Left cardiac atrium (tissue), 4 donors: ENCODE results near the gene TARM1. TPM values are rescaled to one million over a fixed set of nuclear protein-coding genes. Genes with fewer than 3 reads are reported as not detected.
A peak's percentile ranks its signal among the peaks of the same experiment; 100 is the strongest.

ENCODE experiments used
- ATAC-seq, 2 donors: fragments of 200-7000 bp; cut with Tn5 transposase; one replicate each; pipeline ENCODE4 v1.9.1; 2020; ENCODE audit warnings: mild to moderate bottlenecking in 2 of 2, moderate library complexity in 2 of 2
- DNase-seq: peaks from one replicate; pipeline ENCODE4 v3.0.0-alpha.2; 2020
- intact Hi-C, 2 donors: fragments of 100-400 bp; cut with DNase I; formaldehyde crosslinking; loops; one replicate each; pipeline versions ENCODE4 v1.14.1 to v1.15.1; 2022 to 2023
- long read RNA-seq: library from polyadenylated mRNA; unstranded; transcript quantifications from one replicate; pipeline ENCODE4 v2.0.0, GENCODE V29; 2021
- total RNA-seq, 2 donors: library from RNA; stranded (reverse); fragmentation: NEBNext Ultra II Directional; extraction: Animal tissue kit (Norgen Biotek cat#: 25700); gene quantifications; one replicate each; pipeline ENCODE4 v1.2.1, GENCODE V29; 2021
- donor health status: DM: no; HTN: yes; CAD: no.
- donor health status: DM: no; HTN: yes; CAD: no; lungs with severe emphysema.
- donor health status: DM: yes; HTN: yes; CAD: no.
- donor health status: Dilated cardiomyopathy.

TARM1 gene
- total RNA-seq = not detected
- long read RNA-seq = 0 reads

DNA sequence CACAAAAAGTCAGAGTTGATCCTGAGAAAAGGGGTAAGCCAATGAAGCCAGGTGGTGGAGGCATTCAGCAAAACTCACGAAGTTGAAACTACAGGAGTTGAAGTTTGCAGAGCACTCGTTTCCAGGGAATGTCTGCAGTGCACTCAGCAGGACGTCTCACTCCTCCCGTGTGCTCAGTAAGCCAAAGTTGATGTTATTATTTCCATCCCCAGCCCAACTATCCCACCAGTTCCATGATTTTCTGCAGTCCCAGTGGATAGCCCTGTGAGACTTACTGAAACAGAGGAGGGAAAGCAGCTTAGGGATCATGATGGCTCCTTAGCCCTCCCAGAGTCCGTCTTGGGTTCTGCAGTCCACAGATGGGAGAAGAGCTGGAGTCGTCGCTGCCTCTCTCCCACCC lies at the start of gene TARM1:
TARM1 (minus strand) TSS at position 334 of the 400 bp plus-strand sequence; CDS start at position 309, 25 bp downstream.
- DNase-seq (no peak), ATAC-seq (no peak)
- intact Hi-C loops = no loop called here

DNA sequence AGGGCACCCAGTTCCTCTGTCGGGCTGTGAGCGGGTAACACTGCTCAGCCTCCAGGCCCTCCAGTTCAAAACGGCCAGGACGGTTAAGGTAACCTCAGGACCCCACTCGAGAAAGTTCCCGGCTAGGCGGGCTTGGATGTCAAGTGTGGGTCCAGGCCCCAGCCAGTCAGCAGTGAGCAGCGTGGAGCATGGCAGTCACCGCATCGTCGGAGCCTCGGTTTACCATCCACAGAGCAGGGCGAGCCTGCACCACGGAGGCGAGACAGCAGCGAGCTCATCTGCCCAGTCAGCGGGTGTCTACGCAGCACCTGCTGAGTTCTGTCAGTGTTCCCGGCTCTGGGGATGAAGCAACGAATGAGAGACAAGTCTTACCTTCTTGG lies 48.4 kb upstream of the TARM1 start:
- DNase-seq (no peak), ATAC-seq (no peak)
- intact Hi-C loops = no loop called here

DNA sequence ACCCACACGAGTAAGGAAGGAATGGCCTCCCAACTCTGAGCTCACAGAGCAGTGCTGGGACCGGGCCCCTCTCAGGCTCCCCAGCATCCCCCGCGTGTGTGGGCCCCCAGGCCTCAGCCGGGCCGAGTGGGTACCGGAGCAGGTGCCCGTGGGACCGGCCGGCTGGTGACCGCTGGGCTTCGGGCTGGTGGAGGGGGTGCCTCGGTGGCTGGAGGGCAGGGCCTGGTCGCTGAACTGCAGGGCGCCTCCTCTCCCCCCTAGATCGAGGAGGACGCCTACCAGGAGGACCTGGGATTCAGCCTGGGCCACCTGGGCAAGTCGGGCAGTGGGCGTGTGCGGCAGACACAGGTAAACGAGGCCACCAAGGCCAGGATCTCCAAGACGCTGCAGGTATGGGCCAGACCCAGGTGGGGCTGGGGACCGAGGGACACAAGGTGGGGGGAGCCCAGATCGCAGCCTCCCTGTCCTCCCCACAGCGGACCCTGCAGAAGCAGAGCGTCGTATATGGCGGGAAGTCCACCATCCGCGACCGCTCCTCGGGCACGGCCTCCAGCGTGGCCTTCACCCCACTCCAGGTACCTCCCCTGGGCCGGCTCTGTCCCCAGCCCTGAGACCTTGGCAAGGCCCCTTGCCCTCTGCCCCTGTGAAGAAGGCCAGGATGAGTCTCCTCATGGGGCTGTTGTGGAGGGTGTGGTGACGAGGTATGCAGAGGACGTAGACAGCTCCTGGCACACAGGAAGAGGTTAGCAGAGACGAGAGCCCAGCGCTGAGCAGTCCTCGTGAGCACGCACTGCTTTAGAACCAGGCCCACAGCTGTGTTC lies 47.8 kb upstream of the TARM1 start:
- ATAC-seq = no peak
- intact Hi-C loops = no loop called here
- DNase-seq = no peak

DNA sequence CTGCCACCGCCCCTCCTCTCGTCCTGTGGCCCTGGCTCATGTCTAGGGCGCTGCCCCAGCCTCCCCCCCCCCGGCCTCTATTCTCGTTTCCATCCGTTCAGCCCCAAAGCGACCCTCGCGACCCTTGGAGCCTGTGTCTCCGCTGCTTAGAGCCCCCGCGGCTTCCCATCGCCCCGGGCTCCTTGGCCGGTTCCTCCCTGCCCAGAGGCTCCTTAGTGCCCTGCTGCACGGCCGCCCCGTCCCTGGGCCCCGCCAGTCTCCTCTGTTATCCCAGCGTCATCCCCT lies 47.2 kb upstream of the TARM1 start:
- ATAC-seq (no peak), DNase-seq (no peak)
- intact Hi-C loops = no loop called here

DNA sequence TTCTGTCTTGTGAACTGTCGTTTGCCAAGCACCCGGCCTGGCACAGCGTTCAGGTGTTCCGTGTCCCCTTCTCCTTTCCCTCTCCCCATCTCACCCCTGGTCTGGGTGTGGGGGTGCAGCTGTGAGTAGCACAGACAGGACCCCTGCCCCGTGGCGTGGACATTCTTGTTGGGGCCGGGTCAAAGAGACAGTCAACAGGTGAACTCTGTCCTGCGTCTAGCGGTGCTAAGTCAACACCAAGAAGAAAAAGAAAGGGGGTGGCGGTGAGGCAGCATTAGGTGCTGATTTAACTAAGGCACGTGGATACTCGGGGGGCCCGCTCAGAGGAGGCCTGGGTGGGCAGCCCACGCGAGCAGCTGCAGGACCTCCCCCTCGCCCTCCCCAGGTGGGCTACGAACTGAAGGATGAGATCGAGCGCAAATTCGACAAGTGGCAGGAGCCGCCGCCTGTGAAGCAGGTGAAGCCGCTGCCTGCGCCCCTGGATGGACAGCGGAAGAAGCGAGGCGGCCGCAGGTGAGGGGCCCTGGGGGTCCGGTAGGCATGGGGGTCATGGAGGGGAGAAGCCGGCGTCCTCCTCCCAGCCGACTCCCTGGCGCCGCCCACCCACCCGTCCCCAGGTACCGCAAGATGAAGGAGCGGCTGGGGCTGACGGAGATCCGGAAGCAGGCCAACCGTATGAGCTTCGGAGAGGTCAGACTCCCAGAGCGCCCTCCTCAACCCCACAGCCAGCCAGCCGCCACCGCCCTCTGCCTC lies 46.7 kb upstream of the TARM1 start:
- no peak for DNase-seq
- intact Hi-C loops = no loop called here
- no peak for ATAC-seq

DNA sequence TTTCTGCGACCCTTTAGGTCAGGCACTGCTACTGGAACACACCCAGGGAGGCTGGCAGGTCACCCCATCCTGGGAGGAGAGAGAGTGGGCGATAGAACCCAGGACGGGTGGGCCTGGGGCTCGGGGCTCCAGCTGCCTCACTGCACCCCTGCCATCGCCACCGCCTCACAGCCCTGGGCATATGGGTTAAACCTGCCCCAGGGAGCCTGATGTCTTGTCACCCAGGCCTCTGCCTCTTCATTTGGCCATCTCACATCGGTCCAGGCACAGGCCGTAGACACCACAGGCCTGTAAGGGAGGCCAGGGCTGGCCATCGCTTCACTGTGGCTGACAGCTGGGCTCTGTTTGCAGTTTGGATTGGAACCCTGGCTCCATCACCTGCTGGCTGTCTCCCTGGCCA lies 44.5 kb upstream of the TARM1 start:
- ATAC-seq (no peak), DNase-seq (no peak)
- intact Hi-C loops = no loop called here

DNA sequence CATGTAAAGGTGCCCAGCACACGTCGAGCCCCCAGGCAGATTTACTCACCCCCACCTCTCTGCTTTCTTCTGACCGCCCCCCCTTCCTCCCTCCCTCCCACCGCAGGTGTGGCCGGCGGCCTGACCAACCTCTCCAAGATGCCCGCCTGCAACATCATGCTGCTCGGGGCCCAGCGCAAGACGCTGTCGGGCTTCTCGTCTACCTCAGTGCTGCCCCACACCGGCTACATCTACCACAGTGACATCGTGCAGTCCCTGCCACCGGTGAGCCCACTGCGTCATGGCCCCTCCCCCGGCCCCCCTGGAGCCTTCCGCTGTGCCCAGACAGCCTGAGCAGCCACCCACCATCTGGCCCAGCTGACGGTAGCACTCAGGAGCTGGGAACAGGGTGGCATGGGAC lies 43.2 kb upstream of the TARM1 start:
- ATAC-seq (no peak), DNase-seq (no peak)
- intact Hi-C loops = no loop called here

DNA sequence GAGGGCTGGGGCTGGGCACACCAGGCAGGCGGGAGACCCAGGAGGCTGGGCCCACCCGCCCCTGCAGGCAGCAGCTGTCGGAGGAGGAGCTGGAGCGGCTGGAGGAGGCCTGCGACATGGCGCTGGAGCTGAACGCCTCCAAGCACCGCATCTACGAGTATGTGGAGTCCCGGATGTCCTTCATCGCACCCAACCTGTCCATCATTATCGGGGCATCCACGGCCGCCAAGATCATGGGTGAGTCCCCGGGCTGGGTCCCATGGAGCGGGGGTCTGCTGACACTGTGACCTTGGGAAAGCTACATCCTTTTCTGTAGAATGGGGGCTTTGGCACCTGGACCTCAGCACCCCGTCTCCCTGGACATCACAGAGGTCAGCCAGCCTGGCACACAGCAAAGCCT lies 42.5 kb upstream of the TARM1 start:
- intact Hi-C loops = no loop called here
- ATAC-seq (no peak), DNase-seq (no peak)

DNA sequence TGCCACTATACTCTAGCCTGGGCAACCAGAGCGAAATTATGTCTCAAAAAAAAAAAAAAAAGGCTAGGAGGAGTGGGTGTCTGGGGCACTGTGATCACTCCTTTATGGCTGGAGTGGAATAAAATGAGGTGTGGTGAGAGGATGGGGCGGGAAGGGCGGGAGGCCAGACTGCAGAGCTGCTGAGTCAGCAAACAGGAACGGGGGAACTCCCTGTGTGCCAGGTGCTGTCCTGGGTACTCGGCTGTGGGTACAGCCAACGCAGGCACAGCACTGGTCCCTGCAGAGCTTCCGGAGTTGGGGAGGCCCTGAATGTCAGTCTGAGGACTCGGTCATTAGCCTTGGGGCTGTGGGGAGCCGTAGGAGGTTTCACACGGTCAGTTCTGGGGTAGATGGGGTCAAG lies 40.1 kb upstream of the TARM1 start:
- intact Hi-C loops = no loop called here
- ATAC-seq (no peak), DNase-seq (no peak)

DNA sequence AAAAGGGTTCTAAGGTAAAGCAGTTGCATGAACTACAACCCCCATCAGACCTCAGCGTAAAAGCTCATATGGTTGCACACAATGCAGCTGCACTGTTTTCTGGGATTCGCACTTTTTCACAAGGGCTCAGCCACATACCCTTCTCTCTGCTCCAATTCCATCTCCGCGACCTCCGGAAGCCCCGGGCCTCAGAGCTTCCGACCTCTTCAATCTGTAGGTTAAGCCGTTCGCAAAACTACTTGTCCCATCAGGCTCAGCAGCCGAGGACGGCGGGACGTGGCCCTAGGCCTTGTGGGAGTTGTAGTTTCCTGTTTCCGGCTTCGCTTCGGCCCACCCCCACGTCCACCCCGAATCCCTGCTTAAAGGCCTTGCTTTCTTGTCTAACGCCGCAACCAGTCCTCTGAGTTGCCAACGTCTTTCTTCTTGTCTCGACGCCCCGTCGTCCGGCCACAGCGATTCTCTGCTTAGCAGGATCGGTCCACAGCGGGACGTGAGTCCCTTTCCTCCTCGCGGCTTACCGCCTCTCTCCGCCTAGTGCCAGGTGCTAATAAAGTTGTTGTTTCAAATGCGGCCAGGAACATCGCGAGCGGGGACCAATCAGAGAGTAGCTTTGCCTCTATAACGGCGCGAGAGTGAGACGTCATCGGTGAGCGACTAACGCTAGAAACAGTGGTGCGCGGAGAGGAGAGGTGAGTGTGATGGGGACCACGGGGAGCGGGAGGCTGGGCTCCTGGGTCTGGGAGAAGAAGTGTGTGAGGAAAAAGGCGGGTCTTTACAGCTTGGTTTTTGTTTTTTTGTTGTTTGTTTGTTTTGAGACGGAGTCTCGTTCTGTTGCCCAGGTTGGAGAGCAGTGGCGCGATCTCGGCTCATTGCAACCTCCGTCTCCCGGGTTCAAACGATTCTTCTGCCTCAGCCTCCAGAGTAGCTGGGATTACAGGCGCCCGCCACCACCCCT lies 34.2 kb upstream of the TARM1 start, which contains the start of the genes PRPF31 and TFPT:
PRPF31 (plus strand) TSS at position 646 of the 955 bp plus-strand sequence. CDS start 2,525 bp downstream, outside the sequence.
TFPT (minus strand) TSS at position 549 of the 955 bp plus-strand sequence; CDS start at position 161, 388 bp downstream.
- ATAC-seq = peak; percentile 95 to 97

DNA sequence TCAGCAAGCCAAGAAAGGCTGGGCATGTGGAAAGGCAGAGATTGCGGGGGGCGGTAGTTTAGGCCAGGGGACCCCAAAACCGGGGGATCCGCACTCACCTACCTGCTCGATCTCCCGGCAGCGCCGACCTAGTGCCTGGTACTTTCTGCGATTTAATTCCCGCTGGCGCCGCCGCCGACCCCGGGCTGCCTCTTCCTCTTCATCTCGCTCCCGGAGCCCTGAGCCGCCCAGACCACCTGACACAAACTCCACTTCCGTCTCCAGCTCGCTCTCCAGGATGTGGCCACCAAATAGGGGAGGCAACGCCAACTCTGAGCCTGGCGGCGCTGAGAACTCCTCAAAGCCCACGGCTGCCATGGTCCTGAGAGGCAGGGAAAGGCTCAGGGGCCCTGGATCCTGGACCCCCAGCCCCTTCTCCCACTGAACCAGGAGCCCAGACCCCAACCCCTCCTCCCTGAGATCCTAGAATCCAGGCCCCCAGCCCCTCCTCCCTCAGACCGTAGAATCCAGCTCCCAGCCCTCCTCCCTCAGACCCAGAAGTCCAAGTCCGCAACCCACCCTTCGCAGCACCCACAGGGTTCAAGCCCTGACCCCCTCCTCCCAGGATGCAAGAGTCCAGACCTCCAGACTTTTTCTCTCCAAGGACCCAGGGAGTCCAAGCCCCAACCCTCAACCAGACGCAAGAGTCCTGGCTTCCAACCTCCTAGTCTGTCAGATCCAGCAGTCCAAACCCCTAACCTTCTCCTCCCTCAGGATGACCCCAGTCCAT lies 33.4 kb upstream of the TARM1 start:
- no peak for DNase-seq
- ATAC-seq = peak; percentile 9 to 28
- intact Hi-C loops = no loop called here

More for the DNA sequence above, 34.2 kb upstream of the TARM1 start, which contains the start of the genes PRPF31 and TFPT:
- peak; percentile 98 for DNase-seq
- intact Hi-C loops = no loop called here

DNA sequence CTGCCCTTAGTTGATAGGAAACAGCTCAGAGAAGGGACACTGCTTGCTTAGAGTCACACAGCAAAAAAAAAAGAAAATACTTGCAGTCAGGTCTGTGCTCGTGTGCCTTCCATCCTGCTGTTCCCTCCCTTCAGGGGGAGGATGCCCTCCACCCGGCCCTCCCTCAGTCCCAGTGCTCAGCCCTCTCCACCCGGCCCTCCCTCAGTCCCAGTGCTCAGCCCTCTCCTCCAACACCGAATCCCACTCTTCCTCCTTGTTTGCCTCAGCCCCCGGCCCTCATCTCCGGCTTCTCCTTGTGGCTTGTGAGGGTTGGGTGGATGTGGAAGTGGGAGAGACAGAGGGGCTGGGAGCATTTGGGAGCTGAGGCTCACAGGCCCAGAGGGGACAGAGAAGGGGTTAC lies 28.5 kb upstream of the TARM1 start:
- intact Hi-C loops = no loop called here
- ATAC-seq (peak in 1 of 2 donors; percentile 42), DNase-seq (no peak)

DNA sequence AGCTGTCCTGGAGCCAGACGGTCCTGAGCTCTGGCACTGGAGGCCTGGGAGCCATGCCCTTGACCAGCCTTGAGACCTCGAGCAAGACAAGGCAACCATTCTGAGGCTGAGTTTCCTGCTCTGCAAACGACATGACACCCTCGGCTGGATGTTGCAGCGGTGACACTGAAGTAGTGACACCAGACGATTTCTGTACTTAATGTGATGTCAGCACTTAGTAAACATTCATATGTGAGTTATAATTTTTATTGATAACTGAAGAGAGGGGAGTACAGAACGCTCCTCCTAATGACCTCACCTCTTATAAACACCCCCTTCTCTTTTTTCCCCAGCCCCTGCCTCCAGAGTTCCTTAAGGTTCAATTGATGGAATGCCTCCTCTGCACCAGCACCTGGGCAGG lies 27.3 kb upstream of the TARM1 start:
- DNase-seq = no peak
- intact Hi-C loops = no loop called here
- no peak for ATAC-seq

DNA sequence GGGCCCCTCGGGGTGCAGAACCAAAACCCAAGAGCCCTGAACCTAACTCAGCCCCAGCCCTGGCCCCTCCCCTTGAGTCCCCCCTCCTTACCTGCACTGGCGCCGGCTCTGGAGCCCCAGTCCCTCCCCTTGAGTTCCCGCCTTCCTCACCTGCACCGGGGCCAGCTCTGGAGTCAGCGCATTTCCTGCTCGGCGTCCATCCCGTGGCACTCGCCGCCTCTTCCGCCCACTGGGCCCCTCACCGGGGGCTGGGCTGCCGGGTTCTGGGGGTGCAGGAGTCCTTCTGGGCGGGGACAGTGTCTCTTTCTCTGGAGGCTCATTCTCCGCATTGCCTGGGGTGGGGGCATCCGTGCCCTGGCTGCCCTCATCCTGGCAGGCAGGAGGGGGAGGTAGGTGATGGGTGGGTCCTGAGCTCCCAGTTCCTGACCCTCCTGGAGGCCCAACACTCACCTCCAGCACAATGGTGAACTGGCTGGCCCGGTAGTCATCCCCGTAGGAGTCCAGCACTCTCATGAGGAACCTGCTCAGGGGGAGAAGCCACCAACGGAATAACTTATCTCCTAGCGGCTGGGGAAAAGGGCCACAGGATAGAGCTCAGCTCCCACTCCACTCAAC lies 26.8 kb upstream of the TARM1 start:
- no peak for DNase-seq
- intact Hi-C loops = no loop called here
- ATAC-seq = no peak

DNA sequence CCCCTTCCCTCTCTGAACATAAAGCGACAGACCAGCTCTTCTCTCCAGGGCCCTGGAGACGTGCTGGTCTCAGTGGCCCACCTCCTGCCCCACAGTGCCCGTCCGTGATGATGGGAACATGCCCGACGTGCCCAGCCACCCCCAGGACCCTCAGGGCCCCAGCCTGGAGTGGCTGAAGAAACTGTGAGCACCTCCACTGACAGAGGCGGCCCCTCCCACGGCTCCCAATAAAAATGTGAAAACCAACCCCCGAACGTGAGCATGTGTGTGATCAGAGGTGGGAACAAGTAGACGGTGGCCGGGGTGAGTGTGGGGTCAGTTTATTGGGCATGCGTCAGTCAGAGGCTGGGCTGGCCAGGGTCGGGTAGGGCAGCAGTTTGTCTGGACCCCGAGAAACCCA lies 25.6 kb upstream of the TARM1 start:
- DNase-seq (no peak), ATAC-seq (no peak)
- intact Hi-C loops = no loop called here

DNA sequence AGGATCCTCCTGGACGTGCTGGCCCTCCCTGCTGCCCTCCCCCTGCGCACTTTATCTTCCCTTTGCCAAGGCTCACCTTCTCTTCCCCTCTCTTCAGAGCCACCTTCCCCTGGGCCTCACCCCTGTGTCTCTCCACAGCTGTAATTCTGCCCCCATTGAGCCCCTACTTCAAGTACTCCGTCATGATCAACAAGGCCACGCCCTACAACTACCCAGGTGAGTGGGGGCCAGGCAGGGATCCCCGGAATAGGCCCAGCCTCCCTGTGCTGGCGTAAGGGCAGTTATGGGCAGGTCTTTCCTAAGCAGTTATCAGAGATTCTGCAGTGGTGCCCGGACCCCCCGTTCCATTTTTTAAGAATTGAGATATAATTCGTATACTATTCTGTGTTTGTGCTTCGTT lies 24.6 kb upstream of the TARM1 start:
- intact Hi-C loops = no loop called here
- DNase-seq (no peak), ATAC-seq (no peak)

DNA sequence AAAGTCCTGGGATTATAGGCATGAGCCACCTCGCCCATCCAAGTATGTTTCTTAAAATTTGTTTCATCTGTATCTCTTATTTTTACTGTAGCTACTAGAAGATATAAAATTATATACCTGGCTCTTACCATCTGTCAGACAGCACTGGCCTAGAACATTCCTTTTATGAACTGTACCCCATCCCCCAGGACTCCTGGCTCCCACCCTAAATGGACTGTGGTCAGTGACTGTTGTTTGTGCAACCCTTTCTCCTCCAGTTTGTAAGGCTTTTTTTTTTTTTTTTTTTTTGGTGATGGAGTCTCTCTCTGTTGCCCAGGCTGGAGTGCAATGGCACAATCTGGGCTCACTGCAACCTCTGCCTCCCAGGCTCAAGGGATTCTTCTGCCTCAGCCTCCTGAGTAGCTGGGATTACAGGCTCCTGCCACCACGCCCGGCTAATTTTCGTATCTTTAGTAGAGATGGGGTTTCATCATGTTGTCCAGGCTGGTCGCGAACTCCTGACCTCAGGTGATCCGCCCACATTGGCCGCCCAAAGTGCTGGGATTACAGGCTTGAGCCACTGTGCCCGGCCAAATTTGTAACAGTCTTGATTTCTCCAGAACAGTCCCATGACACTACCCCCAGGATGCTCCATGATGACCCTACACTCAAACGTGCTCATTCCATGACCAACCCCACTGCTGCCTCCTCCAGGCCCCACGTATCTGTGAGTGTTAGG lies 24.0 kb upstream of the TARM1 start:
- DNase-seq (no peak), ATAC-seq (no peak)
- intact Hi-C loops = no loop called here
